GM19025 (cell line): ENCODE results near the gene ZNF775.
A peak's percentile ranks its signal among the peaks of the same experiment; 100 is the strongest.

Source experiments
- ATAC-seq: cut with Tn5 transposase; IDR thresholded peaks from one replicate; pipeline ENCODE4 v1.9.1; 2021; ENCODE audit warnings: mild to moderate bottlenecking, low read depth, moderate library complexity; ENCODE audit not compliant: unreplicated experiment

ZNF775 gene

GRCh38 chr7:150344299-150344698 lies 34.8 kb upstream of the ZNF775 start:
- ATAC-seq = no peak

GRCh38 chr7:150345012-150345411 lies 34.1 kb upstream of the ZNF775 start:
- ATAC-seq = no peak

DNA sequence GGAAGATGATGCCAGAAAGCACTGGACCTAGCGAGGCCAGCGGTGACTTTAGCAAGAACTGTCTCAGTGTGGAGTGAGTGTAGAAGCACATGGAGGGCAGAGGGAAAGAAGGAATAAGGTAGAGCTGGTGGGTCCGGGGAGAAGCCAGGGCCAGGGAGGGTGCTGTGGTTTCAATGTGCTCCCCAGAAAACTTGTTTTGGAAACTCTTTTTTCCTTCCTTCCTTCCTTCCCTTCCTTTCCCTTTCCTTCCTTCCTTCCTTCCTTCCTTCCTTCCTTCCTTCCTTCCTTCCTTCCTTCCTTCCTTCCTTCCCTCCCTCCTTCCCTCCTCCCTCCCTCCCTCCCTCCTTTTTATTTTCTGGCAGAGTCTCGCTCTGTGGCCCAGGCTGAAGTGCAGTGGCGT lies 32.2 kb upstream of the ZNF775 start:
- no peak for ATAC-seq

DNA sequence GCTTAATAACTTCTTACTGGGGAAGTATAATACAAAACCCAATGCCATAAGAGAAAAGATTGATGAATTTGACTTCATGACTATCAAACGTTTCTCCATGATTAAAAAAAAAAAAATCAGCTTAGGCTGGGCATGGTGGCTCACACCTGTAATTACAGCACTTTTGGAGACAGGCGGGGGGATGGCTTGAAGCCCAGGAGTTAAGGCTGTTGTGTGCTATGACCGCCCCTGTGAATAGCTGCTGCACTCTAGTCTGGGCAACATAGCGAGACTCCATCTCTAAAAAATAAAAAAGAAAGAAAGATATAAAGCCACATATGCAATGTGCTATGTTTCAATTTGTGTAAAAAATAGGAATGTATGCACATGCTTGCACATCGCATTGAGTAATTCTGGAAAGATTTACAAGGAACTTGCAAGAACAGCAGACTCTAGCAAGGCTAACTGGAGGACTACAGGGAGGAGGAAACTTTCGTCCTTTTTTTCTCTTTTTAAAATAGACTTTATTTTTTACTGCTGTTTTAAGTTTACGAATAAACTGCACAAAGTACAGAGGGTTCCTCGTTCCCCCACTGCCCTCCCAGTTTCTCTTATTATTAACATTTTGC lies 27.4 kb upstream of the ZNF775 start:
- ATAC-seq = no peak

DNA sequence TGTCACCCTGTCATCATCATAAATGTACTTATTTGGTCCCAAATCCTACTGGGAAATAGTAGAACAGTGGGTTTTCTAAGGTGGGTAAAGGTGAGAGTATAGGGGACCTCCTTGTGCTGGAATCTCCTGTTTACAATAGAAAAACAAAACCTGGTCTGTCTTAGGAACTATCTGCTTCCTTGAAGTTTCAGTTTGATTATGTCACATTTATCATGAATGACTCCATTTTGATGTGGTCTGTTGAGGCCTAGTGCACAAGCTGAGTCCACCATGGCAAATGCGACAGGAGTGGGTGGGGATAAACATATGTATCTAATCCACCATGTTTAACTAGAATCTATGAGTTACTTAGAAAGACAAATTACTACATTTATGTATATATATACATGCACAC lies 23.5 kb upstream of the ZNF775 start:
- no peak for ATAC-seq

DNA sequence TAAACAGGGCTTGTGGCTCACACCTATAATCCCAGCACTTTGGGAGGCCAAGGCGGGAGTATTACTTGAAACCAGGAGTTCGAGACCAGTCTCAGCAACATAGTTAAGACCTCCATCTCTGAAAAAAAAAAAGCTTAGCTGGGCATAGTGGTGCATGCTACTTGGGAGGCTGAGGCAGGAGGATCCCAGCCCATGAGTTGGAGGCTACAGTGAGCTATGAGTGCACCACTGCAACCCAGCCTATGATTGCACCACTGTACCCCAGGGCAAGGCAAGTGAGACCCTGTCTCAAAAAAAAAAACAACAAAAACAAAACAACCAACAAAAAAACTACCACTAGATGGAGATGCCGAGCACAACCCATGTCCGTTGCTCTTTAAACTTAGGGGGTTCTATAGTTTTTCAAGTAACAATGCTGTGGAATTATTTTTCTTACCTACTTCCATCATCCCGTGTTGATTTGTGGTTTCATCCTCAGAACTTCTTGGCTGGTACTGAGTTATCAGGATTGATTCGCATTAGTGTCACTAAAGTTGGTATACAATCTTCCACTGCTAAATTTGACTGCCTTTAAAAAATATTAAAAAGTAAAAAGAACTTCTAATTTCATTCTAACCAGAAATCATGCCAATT lies 22.7 kb upstream of the ZNF775 start:
- no peak for ATAC-seq

DNA sequence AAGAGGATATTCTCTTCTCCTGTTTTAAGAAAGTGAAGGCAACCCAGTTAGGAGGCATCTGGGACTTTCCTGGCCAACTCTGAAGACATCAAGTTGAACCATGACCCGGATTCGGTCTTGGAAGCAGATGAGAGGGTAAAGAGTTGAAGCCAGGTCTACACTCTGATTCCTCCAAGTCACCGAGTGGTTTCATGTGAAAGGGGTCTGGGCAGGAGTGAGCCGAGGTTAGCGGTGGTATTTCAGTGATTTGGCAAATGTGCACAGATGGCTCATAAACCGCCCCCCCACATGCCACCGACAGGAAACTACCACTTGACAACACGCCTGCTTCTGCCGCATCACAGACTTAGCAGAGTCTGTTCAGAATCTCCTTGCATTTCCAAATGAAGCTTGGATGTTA lies 21.9 kb upstream of the ZNF775 start:
- ATAC-seq = peak; percentile 65

- no peak for ATAC-seq
These were observed 21.2 kb upstream of the ZNF775 start for GRCh38 chr7:150357771-150358427.

- no peak for ATAC-seq
These were observed 20.7 kb upstream of the ZNF775 start for GRCh38 chr7:150358433-150358832.

DNA sequence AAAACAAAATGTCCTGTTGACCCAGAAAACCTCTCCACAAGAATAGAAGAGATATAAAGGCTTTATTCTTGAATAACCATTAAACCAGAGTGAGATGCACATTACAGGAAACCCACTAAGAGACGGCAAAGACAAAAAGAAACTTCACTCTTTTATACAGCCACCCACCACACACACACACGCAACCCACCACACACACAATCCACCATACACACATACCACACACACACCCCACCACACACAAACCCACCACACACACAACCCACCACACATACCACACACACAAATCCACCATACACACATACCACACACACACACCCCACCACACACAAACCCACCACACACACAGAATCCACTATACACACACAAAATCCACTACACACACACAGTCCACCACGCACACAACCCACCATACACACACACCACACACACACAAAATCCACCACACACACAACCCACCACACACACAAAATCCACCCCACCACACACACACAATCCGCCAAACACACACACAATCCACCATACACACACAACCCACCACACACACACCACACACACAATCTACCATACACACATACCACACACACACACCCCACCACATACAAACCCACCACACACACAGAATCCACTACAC lies 20.0 kb upstream of the ZNF775 start:
- ATAC-seq = no peak

DNA sequence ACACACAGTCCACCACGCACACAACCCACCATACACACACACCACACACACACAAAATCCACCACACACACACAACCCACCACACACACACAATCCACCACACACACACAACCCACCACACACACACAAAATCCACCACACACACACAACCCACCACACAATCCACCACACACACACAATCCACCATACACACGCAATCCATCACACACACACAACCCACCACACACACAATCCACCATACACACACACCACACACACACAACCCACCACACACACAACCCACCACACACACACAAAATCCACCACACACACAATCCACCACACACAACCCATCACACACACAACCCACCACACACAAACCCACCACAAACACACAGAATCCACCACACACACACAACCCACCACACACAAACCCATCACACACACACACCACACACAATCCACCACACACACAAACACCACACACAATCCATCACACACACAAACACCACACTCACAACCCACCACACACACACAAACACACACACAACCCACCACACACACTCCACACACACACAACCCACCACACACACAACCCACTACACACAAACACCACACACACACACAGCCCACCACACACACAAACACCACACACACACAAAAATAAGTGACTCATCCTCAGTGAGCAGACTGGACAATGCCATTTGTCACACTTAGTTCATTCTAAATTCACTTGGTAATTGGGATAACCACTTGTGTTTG lies 19.3 kb upstream of the ZNF775 start:
- ATAC-seq = no peak

DNA sequence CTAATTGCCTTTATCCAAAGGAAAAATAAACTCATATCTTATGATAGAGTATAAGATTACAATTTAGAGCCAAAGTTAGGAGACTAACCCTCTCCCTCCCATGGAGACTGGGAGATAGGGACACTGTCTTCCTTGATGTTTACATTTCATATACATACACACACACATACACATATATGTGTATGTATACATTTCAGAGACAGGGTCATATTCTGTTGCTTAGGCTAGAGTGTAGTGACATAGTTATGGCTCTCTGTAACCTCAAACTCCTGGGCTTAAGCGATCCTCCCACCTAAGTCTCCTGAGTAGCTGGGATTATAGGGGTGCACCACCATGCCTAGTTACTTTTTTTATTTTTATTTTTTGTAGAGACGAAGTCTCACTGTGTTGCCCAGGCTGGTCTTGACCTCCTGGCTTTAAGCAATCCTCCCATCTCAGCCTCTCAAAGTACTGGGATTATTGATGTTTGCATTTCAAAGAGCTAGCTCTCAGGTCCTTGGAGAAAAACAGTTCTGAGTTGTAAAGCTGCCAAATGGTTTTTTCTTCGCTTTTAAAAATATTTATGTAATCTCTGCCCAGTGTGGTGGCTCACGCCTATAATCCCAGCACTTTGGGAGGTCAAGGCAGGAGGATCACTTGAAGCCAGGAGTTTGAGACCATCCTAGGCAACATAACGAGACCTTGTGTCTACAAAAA lies 18.6 kb upstream of the ZNF775 start:
- no peak for ATAC-seq

- ATAC-seq = no peak
These were observed 17.7 kb upstream of the ZNF775 start for GRCh38 chr7:150361402-150361801.

DNA sequence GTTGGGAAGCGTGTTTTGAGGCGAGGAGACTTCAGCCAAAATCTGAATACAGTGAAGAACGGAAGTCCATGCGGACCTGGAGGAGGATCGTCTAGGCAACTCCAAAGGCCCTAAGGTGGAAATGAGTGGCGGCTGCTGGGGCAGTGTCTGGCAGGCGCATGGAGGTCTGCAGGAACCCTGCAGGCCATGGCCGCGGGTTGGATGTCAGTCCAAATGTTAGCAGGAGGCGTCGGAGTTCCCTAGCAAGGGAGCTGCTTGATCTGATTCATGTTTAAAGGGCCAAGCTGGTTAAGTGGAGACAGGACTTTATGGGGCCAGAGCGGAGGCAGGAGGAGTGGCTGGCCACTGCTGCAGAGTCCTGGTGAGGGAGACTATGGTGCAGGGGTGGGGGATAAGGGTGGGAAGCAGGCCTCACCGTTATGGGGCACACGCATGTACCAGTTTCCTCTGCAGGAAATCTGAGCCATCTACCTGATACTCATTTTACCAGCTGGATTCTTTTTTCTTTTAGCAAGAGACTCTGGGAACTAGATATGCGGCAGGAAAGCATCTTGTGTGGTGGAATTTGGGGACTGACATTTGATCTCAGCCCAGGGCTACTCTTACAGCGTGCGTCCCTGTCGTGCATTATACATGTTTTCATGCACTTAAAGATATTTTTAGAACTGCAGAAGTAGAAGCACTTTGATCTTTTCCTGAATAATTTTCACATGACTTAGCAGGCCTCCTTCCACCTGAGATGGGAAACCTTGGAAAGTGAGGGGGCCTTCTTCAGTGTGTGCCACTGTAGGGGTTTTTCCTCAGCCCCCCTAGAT lies 17.1 kb upstream of the ZNF775 start:
- ATAC-seq = no peak

DNA sequence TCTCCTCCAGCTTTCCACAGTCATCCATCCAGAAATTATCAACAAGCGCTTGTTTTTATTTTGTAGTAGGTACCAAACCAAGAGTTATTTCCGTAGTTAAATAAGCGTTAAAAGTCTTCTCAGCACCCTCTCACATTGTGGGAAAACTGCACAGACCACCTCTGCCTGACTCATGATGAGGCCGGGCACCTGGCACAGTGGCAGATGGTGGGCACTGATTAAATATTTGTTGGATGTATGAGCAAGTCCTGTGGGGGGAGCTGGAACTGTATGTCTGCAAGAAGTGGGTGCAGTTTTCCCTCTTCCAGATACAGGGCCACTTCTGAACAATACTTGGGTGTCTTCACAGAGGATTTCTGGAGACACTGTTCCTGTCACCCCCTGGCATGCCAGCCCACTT lies 15.8 kb upstream of the ZNF775 start:
- no peak for ATAC-seq

GRCh38 chr7:150363872-150364271 lies 15.3 kb upstream of the ZNF775 start:
- ATAC-seq = peak; percentile 30

DNA sequence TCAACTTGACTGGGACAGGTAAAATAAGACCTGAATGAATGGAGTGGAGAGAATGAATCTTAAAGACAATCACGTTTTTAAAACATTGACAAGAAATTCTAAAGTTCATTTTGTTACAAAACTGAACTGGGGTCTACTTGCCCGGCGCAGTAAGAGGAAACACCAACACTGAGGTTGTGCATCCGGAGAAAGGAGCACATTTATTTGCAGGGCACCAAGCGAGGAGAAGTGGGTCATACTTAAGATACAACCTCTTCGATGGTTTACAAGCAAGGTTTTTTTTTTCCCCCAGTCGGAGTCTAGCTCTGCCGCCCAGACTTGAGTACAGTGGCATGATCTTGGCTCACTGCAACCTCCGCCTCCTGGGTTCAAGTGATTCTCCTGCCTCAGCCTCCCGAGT lies 13.9 kb upstream of the ZNF775 start:
- ATAC-seq = no peak

GRCh38 chr7:150365673-150366398 lies 13.3 kb upstream of the ZNF775 start:
- no peak for ATAC-seq

GRCh38 chr7:150367677-150368095 lies 11.4 kb upstream of the ZNF775 start:
- ATAC-seq = no peak
